Measurements from ENCODE around the gene HK1. TPM values are rescaled to one million over a fixed set of nuclear protein-coding genes. Genes with fewer than 3 reads are reported as not detected.

HK1 gene
- total and polyA plus RNA-seq, 2 of the 4 experiments (the other 2 are of a cell fraction), result 53.7 to 90.5 TPM

- 87% methylated on average over 8 of the region's 18 CpGs; no CpG with 5 or more reads in 1 of the 2 experiments for WGBS, 2 experiments (ENCODE audit: extremely low coverage in 2 of 2, insufficient read length in 1 of 2)
- ATAC-seq (ENCODE audit: low read depth), result no peak
- TF ChIP-seq CEBPB (IDR thresholded peaks at IDR 0.05; ENCODE audit: low read depth, low read length), result no peak
- TF ChIP-seq, protein P1, sequence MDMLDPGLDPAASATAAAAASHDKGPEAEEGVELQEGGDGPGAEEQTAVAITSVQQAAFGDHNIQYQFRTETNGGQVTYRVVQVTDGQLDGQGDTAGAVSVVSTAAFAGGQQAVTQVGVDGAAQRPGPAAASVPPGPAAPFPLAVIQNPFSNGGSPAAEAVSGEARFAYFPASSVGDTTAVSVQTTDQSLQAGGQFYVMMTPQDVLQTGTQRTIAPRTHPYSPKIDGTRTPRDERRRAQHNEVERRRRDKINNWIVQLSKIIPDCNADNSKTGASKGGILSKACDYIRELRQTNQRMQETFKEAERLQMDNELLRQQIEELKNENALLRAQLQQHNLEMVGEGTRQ (IDR thresholded peaks at IDR 0.05; ENCODE audit: low read depth, low read length), result no peak
- TF ChIP-seq NFE2L2 (IDR thresholded peaks at IDR 0.05; ENCODE audit: low read depth, low read length), result no peak
- no peak for TF ChIP-seq RAD21 (IDR thresholded peaks at IDR 0.05; ENCODE audit: low read length)
- TF ChIP-seq CHD1 (IDR thresholded peaks at IDR 0.05; ENCODE audit: low read depth, low read length), result no peak
These were observed 140.9 kb downstream of the HK1 start for GRCh38 chr10:69419096-69419743.

More at GRCh38 chr10:69419096-69419743, 140.9 kb downstream of the HK1 start:
- ChIA-PET POLR2A (ENCODE audit: unreplicated experiment) (no interaction called here), CTCF (interaction anchor here (1.8 kb wide), 1 partner anchor 11 kb away, joined by 6 read pairs; no protein-coding TSS in a partner anchor)
- intact Hi-C loops (cut with micrococcal nuclease), result loop anchor here (10.0 kb wide), 1 partner anchor 634 kb away; no protein-coding TSS in a partner anchor
- no peak overlapping the region for H3K4me3 ChIP-seq (ENCODE audit: insufficient read depth, low read depth, low read length)
- H3K56ac ChIP-seq (ENCODE audit: extremely low read depth, insufficient read depth, low read length), result no peak overlapping the region
- no peak overlapping the region for H4K8ac ChIP-seq (ENCODE audit: low read depth in 2 of 2, low read length in 2 of 2)
- H3K18ac ChIP-seq (ENCODE audit: low read depth, low read length), result no peak overlapping the region
- H2BK120ac ChIP-seq (ENCODE audit: low read depth, low read length), result no peak overlapping the region
- H2BK15ac ChIP-seq (ENCODE audit: low read depth, low read length), result no peak overlapping the region
- no peak overlapping the region for H3K27ac ChIP-seq (ENCODE audit: insufficient read depth, low read length)
- H2AFZ ChIP-seq (replicated peaks; ENCODE audit: low read length, poor library complexity), result no peak overlapping the region
- no peak overlapping the region for H2AK5ac ChIP-seq (ENCODE audit: low read depth, low read length)
- DNase-seq, result no peak
- BruUV-seq (replicated peaks), result no TSS peak
- no peak overlapping the region for H3K9ac ChIP-seq (ENCODE audit: low read depth, low read length)
- in situ Hi-C loops (cut with MboI; ENCODE audit: low sequenced_read_pairs), result loop anchor here (10.0 kb wide), 1 partner anchor 414 kb away; no protein-coding TSS in a partner anchor
- H2AK9ac ChIP-seq (replicated peaks; ENCODE audit: low read depth, low read length, poor library complexity), result no peak overlapping the region
- H3K4me2 ChIP-seq (ENCODE audit: low read depth, low read length), result no peak overlapping the region
- peaks cover 5% of the 10 kb centered on the region; the same call in 1 of the 2 replicates for H3K9me1 ChIP-seq (ENCODE audit: insufficient read depth, low read length)
- no peaks in the 10 kb centered on the region for H3K36me3 ChIP-seq (ENCODE audit: control insufficient read depth, insufficient read depth, low read length)
- H4K20me1 ChIP-seq (ENCODE audit: insufficient read depth, low read length), result no peaks in the 10 kb centered on the region
- H3K14ac ChIP-seq (replicated peaks; ENCODE audit: low read depth, low read length), result no peak overlapping the region
- H2BK5ac ChIP-seq (ENCODE audit: low read depth, low read length, poor library complexity, severe bottlenecking), result no peak overlapping the region
- H3K23ac ChIP-seq (ENCODE audit: low read depth, low read length), result no peak overlapping the region
- no peak overlapping the region for H3K4ac ChIP-seq (ENCODE audit: low read depth, low read length)
- H2BK20ac ChIP-seq (ENCODE audit: low read depth, low read length), result no peak overlapping the region
- peaks cover 7% of the 10 kb centered on the region; the same call in 1 of the 2 replicates for H3K4me1 ChIP-seq (ENCODE audit: control insufficient read depth, insufficient read depth, low read length)
- H3K27me3 ChIP-seq (ENCODE audit: control insufficient read depth, insufficient read depth, low read length), result peaks cover 42% of the 10 kb centered on the region
- H3K9me3 ChIP-seq (ENCODE audit: control insufficient read depth, insufficient read depth, low read length), result no peaks in the 10 kb centered on the region
- no peak overlapping the region for H4K5ac ChIP-seq (ENCODE audit: low read depth, low read length)
- no peaks in the 10 kb centered on the region for H3K79me1 ChIP-seq (ENCODE audit: low read depth in 1 of 2, low read length in 2 of 2)
- no peak overlapping the region for H4K91ac ChIP-seq (ENCODE audit: insufficient read depth, low read depth, low read length)
- dilution Hi-C loops (cut with HindIII; ENCODE audit: low sequenced_read_pairs, unreplicated experiment), result no loop called here
